ENCODE measurements around the gene FBL.
"Not testable (repeated sequence)": the region's sequence is repeated elsewhere in the genome, so short reads cannot be mapped to it uniquely, and the experiment has no call there.

DNA sequence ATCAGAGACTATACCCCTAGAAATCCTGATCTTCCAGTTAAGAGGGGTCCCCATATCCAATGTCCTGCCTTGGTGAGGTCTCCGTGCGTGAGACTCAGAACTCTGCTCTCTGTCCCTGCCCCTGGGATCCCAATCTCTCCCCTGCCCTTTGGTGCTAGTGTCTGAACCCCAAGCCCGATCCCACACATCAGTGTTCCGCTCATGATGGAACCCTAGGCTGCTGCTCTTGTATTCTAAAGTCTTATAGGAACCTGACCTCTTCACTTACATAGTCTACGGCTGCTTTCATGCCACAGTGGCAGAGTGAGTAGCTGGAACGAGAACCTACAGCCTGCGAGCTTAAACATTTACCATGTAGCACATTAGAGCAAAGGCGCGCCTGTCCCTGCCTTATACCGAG is 36.5 kb upstream of the FBL start:
- TF ChIP-seq, protein P1, sequence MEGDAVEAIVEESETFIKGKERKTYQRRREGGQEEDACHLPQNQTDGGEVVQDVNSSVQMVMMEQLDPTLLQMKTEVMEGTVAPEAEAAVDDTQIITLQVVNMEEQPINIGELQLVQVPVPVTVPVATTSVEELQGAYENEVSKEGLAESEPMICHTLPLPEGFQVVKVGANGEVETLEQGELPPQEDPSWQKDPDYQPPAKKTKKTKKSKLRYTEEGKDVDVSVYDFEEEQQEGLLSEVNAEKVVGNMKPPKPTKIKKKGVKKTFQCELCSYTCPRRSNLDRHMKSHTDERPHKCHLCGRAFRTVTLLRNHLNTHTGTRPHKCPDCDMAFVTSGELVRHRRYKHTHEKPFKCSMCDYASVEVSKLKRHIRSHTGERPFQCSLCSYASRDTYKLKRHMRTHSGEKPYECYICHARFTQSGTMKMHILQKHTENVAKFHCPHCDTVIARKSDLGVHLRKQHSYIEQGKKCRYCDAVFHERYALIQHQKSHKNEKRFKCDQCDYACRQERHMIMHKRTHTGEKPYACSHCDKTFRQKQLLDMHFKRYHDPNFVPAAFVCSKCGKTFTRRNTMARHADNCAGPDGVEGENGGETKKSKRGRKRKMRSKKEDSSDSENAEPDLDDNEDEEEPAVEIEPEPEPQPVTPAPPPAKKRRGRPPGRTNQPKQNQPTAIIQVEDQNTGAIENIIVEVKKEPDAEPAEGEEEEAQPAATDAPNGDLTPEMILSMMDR (conservative IDR thresholded peaks at IDR 0.05; ENCODE audit: low read depth, low read length) = not testable (repeated sequence)
- TF ChIP-seq POLR2A (IDR thresholded peaks at IDR 0.05; ENCODE audit: low read depth, low read length); BHLHE40 (IDR thresholded peaks at IDR 0.05; ENCODE audit: low read depth, low read length); CEBPB (IDR thresholded peaks at IDR 0.05; ENCODE audit: low read depth, low read length); FOS (IDR thresholded peaks at IDR 0.05; ENCODE audit: low read depth, low read length); RFX5 (IDR thresholded peaks at IDR 0.05; ENCODE audit: low read depth, low read length); RAD21 (IDR thresholded peaks at IDR 0.05; ENCODE audit: low read length); NFE2L2 (IDR thresholded peaks at IDR 0.05; ENCODE audit: low read depth, low read length); CHD1 (IDR thresholded peaks at IDR 0.05; ENCODE audit: low read depth, low read length); MAZ (IDR thresholded peaks at IDR 0.05; ENCODE audit: borderline replicate concordance, low read depth, low read length); RCOR1 (IDR thresholded peaks at IDR 0.05; ENCODE audit: insufficient replicate concordance, low read length); MXI1 (IDR thresholded peaks at IDR 0.05; ENCODE audit: borderline replicate concordance, low read depth, low read length): not testable (repeated sequence)
- TF ChIP-seq, protein P2, sequence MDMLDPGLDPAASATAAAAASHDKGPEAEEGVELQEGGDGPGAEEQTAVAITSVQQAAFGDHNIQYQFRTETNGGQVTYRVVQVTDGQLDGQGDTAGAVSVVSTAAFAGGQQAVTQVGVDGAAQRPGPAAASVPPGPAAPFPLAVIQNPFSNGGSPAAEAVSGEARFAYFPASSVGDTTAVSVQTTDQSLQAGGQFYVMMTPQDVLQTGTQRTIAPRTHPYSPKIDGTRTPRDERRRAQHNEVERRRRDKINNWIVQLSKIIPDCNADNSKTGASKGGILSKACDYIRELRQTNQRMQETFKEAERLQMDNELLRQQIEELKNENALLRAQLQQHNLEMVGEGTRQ (IDR thresholded peaks at IDR 0.05; ENCODE audit: low read depth, low read length) = not testable (repeated sequence)
- TF ChIP-seq, protein P3, sequence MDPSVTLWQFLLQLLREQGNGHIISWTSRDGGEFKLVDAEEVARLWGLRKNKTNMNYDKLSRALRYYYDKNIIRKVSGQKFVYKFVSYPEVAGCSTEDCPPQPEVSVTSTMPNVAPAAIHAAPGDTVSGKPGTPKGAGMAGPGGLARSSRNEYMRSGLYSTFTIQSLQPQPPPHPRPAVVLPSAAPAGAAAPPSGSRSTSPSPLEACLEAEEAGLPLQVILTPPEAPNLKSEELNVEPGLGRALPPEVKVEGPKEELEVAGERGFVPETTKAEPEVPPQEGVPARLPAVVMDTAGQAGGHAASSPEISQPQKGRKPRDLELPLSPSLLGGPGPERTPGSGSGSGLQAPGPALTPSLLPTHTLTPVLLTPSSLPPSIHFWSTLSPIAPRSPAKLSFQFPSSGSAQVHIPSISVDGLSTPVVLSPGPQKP (IDR thresholded peaks at IDR 0.05; ENCODE audit: borderline replicate concordance, low read depth, low read length) = not testable (repeated sequence)
